Measurements from ENCODE around the gene SUGT1. TPM values are rescaled to one million over a fixed set of nuclear protein-coding genes. Genes with fewer than 3 reads are reported as not detected.

SUGT1 gene
- total and polyA plus RNA-seq, 2 of the 13 experiments (the other 11 are each of a cell fraction or from before 2014, with no cell fraction given), result 23.1 to 71.2 TPM

DNA sequence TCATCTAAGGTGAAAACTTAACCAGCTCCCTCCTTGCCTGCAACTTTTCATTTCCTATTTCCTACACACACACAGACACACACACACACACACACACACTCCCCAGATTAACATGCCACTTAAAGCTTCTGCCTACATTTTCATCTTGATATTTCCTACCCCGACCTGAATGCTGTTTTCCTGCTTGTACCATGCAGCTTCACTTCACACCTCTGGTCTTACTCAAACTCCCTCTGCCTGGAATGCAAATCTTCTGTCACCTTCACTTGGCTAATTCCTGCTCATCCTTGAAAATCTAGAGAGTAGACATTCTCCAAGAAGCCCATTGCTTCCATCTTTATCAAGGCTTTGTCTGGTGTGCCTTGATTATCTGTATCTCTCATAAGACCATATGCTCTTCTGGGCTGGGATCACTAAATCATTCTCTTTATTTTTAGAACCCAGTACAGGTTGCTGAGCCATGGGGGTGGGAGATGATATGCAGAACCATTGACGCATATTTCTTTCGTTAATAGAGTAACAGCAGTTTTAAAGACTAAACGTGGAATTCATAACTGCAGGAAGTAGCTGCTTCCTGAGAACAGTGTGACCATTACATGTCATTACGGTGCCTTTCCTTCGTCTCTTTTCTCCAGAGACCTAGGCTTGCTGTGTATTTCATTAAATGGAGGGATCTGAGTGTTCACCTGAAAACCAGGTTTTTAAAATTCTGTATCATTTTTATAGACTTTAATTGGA, 49.3 kb downstream of the SUGT1 start:
- FAIRE-seq (no peak), ATAC-seq (no peak), DNase-seq (ENCODE audit: low spot score) (no peak)
- no peaks in the 10 kb centered on the region; a peak in 1 of 5 replicates for H3K36me3 ChIP-seq (replicated peaks in 1 of 2; ENCODE audit: control insufficient read depth in 1 of 2, insufficient read depth in 2 of 2, low read length in 2 of 2)
- TF ChIP-seq ZNF562 (CRISPR knock-in tag; IDR thresholded peaks at IDR 0.05; ENCODE audit: borderline replicate concordance) (no peak), ZNF143 (CRISPR knock-in tag; IDR thresholded peaks at IDR 0.05) (no peak), DNMT1 (CRISPR knock-in tag; IDR thresholded peaks at IDR 0.05) (no peak), PHF20 (CRISPR knock-in tag; IDR thresholded peaks at IDR 0.05) (no peak), SPEN (CRISPR knock-in tag; IDR thresholded peaks at IDR 0.05; ENCODE audit: low read depth) (no peak), FOXA3 (CRISPR knock-in tag; IDR thresholded peaks at IDR 0.05) (no peak), ZBTB38 (CRISPR knock-in tag; IDR thresholded peaks at IDR 0.05) (no peak)
- TF ChIP-seq, protein P1, sequence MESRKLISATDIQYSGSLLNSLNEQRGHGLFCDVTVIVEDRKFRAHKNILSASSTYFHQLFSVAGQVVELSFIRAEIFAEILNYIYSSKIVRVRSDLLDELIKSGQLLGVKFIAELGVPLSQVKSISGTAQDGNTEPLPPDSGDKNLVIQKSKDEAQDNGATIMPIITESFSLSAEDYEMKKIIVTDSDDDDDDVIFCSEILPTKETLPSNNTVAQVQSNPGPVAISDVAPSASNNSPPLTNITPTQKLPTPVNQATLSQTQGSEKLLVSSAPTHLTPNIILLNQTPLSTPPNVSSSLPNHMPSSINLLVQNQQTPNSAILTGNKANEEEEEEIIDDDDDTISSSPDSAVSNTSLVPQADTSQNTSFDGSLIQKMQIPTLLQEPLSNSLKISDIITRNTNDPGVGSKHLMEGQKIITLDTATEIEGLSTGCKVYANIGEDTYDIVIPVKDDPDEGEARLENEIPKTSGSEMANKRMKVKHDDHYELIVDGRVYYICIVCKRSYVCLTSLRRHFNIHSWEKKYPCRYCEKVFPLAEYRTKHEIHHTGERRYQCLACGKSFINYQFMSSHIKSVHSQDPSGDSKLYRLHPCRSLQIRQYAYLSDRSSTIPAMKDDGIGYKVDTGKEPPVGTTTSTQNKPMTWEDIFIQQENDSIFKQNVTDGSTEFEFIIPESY (CRISPR knock-in tag; IDR thresholded peaks at IDR 0.05), result no peak
- TF ChIP-seq, protein P2, sequence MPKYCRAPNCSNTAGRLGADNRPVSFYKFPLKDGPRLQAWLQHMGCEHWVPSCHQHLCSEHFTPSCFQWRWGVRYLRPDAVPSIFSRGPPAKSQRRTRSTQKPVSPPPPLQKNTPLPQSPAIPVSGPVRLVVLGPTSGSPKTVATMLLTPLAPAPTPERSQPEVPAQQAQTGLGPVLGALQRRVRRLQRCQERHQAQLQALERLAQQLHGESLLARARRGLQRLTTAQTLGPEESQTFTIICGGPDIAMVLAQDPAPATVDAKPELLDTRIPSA (CRISPR knock-in tag; IDR thresholded peaks at IDR 0.05; ENCODE audit: borderline replicate concordance), result no peak
- in situ Hi-C loops (cut with HindIII; ENCODE audit: extremely low pct_ligation_motif_present, low pct_unique_long_range_greater_than_20kb), result no loop called here
- no peak overlapping the region for H3K9ac ChIP-seq (ENCODE audit: insufficient read depth, low read depth, low read length)
- 95% methylated on average over 6 of the region's 6 CpGs for WGBS (ENCODE audit: low lambda C conversion rate)
- intact Hi-C loops (cut with micrococcal nuclease; ENCODE audit: unreplicated experiment), result no loop called here
- H3K4me1 ChIP-seq (ENCODE audit: insufficient read depth, low read length), result no peaks in the 10 kb centered on the region
- H3K27me3 ChIP-seq (ENCODE audit: control insufficient read depth in 1 of 2, insufficient read depth in 2 of 2, low read length in 2 of 2), result no peaks in the 10 kb centered on the region
- no peak overlapping the region for H3K4me3 ChIP-seq (replicated peaks in 1 of 3; ENCODE audit: insufficient read depth in 1 of 3, low read depth in 2 of 3, low read length in 3 of 3)
- no peak overlapping the region for H3K27ac ChIP-seq (ENCODE audit: extremely low read length, insufficient read depth, low read length)
- no peak overlapping the region for H3K4me2 ChIP-seq (ENCODE audit: low read depth, low read length)
- no TSS peak for BruUV-seq (replicated peaks)
- no peaks in the 10 kb centered on the region for H3K79me2 ChIP-seq (ENCODE audit: insufficient read depth, low read length)
- no peaks in the 10 kb centered on the region for H4K20me1 ChIP-seq (ENCODE audit: insufficient read depth, low read length)
- CTCF ChIA-PET (ENCODE audit: low intra/inter-chr PET ratio, low total read pairs), result no interaction called here
- no peaks in the 10 kb centered on the region for H3K9me3 ChIP-seq (ENCODE audit: low read length)
- POLR2A ChIA-PET, result interaction anchor here (0.8 kb wide), 1 partner anchor 49 kb away, joined by 3 read pairs; the partner anchor contains the start of gene SUGT1
- H2AFZ ChIP-seq (ENCODE audit: low read length), result no peak overlapping the region
